H54 (cell line): ENCODE results near the gene CNTROB.
A peak's percentile ranks its signal among the peaks of the same experiment; 100 is the strongest.

ENCODE experiments used
- DNase-seq: peaks from one replicate; pipeline ENCODE4 v3.0.0; 2011; ENCODE audit warnings: low spot score, mixed read lengths; ENCODE audit not compliant: insufficient read length
- FAIRE-seq: peaks from 3 replicates; lab custom pipeline; 2011; peaks lifted over from hg19 to GRCh38; lab: Jason Lieb, UNC
- POLR2A ChIP-seq: IDR thresholded peaks from 2 replicates; pipeline ENCODE4 v1.6.1; 2011; ENCODE audit warnings: low read depth, mild to moderate bottlenecking, low read length

CNTROB gene

DNA sequence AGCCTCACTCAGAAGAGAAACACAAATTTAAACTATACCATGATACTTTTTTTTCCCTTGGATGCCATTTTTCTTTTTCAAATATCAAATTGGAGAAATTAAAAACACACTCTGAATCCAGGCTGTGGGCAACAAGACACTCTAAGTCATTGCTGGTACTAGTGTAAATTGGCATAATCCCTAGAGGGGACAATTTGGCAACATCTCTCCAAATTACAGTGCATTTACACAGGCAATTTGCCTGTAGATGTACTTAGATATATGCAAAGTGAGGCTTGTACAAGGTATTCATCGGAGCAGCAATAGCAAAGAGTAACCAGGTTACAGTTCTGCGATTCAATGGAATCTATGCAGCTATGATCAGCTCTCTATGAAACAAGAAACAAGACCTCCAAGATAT lies 63.7 kb downstream of the CNTROB start:
- no peak for TF ChIP-seq POLR2A
- FAIRE-seq, result no peak

DNA sequence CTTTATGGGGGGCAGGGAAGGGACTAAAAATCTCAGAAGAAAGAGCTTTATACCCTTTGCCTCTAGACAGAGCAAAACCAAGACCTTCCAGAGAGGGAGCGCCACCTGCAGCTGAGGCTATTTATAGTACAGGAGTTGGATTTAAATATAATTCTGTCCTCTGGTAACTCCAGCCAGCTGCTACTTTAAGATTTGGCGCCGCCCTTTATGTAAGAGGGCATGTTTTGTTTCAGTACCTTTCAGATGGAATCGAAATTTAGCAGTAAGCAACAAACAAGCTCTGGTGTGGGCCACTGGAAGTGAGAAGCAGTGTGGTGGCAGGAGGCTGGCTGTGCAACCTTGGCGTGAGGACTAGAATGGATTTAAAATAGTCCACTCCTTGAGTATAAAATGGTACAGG lies 65.2 kb downstream of the CNTROB start:
- TF ChIP-seq POLR2A, result no peak
- DNase-seq (peak; percentile 54), FAIRE-seq (peak; percentile 45)

More for the DNA sequence above, 63.7 kb downstream of the CNTROB start:
- DNase-seq, result no peak
